ENCODE measurements around the gene GRK7.

- no peak for TF ChIP-seq CTCF (IDR thresholded peaks at IDR 0.05)
- no peak for TF ChIP-seq POLR2AphosphoS5 (IDR thresholded peaks at IDR 0.05)
- TF ChIP-seq POLR2A (IDR thresholded peaks at IDR 0.05): no peak
- no peak for TF ChIP-seq EP300 (IDR thresholded peaks at IDR 0.05)
These were observed 16.5 kb downstream of the GRK7 start for GRCh38 chr3:141779667-141780066.
